ENCODE results near the gene MYO18B.

The MYO18B gene

GRCh38 chr22:25748140-25748539 is 6.2 kb downstream of the MYO18B start:
- no peak overlapping the region for H3K4me3 ChIP-seq (replicated peaks; ENCODE audit: low read depth, low read length)
- H3K36me3 ChIP-seq (ENCODE audit: control insufficient read depth, insufficient read depth, low read length): no peaks in the 10 kb centered on the region
- H3K27me3 ChIP-seq (replicated peaks; ENCODE audit: control insufficient read depth, insufficient read depth, low read length): no peaks in the 10 kb centered on the region
- DNase-seq (ENCODE audit: extremely low read depth, insufficient read length): no peak
- TF ChIP-seq, protein P1, sequence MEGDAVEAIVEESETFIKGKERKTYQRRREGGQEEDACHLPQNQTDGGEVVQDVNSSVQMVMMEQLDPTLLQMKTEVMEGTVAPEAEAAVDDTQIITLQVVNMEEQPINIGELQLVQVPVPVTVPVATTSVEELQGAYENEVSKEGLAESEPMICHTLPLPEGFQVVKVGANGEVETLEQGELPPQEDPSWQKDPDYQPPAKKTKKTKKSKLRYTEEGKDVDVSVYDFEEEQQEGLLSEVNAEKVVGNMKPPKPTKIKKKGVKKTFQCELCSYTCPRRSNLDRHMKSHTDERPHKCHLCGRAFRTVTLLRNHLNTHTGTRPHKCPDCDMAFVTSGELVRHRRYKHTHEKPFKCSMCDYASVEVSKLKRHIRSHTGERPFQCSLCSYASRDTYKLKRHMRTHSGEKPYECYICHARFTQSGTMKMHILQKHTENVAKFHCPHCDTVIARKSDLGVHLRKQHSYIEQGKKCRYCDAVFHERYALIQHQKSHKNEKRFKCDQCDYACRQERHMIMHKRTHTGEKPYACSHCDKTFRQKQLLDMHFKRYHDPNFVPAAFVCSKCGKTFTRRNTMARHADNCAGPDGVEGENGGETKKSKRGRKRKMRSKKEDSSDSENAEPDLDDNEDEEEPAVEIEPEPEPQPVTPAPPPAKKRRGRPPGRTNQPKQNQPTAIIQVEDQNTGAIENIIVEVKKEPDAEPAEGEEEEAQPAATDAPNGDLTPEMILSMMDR (IDR thresholded peaks at IDR 0.05; ENCODE audit: insufficient read depth, low read length, poor library complexity, severe bottlenecking): no peak

GRCh38 chr22:25748704-25749103 is 6.7 kb downstream of the MYO18B start:
- Histone ChIP-seq H3K27me3 (replicated peaks; ENCODE audit: control insufficient read depth, insufficient read depth, low read length) (no peaks in the 10 kb centered on the region), H3K36me3 (ENCODE audit: control insufficient read depth, insufficient read depth, low read length) (no peaks in the 10 kb centered on the region), H3K4me3 (replicated peaks; ENCODE audit: low read depth, low read length) (no peak overlapping the region)
- TF ChIP-seq, protein P1 (IDR thresholded peaks at IDR 0.05; ENCODE audit: insufficient read depth, low read length, poor library complexity, severe bottlenecking): no peak
- no peak for DNase-seq (ENCODE audit: extremely low read depth, insufficient read length)

DNA sequence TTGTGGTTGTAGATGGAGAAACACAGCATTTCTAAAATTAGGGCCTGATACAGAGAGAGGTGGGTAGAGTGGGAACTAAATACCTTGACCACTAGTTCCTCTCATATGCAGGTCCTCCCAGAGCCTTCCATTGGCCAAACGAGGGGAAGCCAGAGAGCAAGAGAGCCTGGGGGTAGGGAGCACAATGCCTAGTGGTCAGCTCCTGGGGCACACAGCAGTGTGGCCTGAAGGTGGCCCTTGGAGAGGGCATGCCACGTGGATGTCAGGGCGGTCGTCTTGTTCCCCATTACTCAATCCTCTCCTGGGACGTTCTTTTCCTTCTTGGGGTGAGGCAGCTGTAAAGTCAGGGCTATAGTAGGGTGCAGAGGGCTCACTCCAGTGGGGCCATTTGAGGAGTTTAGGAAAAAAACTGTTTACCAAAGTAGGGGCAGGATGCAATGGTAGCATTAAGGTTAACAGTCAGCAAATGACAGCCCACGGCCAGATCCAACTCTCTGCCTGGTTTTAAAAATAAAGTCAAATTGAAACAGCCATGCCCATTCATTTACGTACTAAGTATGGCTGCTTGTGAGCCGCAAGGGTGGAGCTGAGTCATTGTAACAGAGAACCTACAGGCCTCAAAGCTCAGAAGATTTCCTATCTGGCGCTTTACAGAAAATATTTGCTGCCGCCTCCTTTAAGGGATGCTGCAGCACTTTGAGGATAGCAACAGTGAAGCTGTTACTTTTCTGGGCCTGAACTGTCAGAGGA is 7.6 kb downstream of the MYO18B start:
- H3K36me3 ChIP-seq (ENCODE audit: control insufficient read depth, insufficient read depth, low read length): no peaks in the 10 kb centered on the region
- TF ChIP-seq, protein P1 (IDR thresholded peaks at IDR 0.05; ENCODE audit: insufficient read depth, low read length, poor library complexity, severe bottlenecking): no peak
- DNase-seq (ENCODE audit: extremely low read depth, insufficient read length): peak; percentile 39
- no peaks in the 10 kb centered on the region for H3K27me3 ChIP-seq (replicated peaks; ENCODE audit: control insufficient read depth, insufficient read depth, low read length)
- no peak overlapping the region for H3K4me3 ChIP-seq (replicated peaks; ENCODE audit: low read depth, low read length)

- no peak for DNase-seq (ENCODE audit: extremely low read depth, insufficient read length)
- H3K4me3 ChIP-seq (replicated peaks; ENCODE audit: low read depth, low read length): no peak overlapping the region
- no peaks in the 10 kb centered on the region for H3K36me3 ChIP-seq (ENCODE audit: control insufficient read depth, insufficient read depth, low read length)
- TF ChIP-seq, protein P1 (IDR thresholded peaks at IDR 0.05; ENCODE audit: insufficient read depth, low read length, poor library complexity, severe bottlenecking): no peak
- H3K27me3 ChIP-seq (replicated peaks; ENCODE audit: control insufficient read depth, insufficient read depth, low read length): no peaks in the 10 kb centered on the region
Measured at GRCh38 chr22:25750569-25751173, 8.7 kb downstream of the MYO18B start.

GRCh38 chr22:25751174-25751581 is 9.2 kb downstream of the MYO18B start:
- Histone ChIP-seq H3K4me3 (replicated peaks; ENCODE audit: low read depth, low read length) (no peak overlapping the region), H3K36me3 (ENCODE audit: control insufficient read depth, insufficient read depth, low read length) (no peaks in the 10 kb centered on the region), H3K27me3 (replicated peaks; ENCODE audit: control insufficient read depth, insufficient read depth, low read length) (no peaks in the 10 kb centered on the region)
- DNase-seq (ENCODE audit: extremely low read depth, insufficient read length): no peak
- TF ChIP-seq, protein P1 (IDR thresholded peaks at IDR 0.05; ENCODE audit: insufficient read depth, low read length, poor library complexity, severe bottlenecking): no peak

Measured in GM06990 (cell line).